ENCODE results near the gene SLC25A38.

DNA sequence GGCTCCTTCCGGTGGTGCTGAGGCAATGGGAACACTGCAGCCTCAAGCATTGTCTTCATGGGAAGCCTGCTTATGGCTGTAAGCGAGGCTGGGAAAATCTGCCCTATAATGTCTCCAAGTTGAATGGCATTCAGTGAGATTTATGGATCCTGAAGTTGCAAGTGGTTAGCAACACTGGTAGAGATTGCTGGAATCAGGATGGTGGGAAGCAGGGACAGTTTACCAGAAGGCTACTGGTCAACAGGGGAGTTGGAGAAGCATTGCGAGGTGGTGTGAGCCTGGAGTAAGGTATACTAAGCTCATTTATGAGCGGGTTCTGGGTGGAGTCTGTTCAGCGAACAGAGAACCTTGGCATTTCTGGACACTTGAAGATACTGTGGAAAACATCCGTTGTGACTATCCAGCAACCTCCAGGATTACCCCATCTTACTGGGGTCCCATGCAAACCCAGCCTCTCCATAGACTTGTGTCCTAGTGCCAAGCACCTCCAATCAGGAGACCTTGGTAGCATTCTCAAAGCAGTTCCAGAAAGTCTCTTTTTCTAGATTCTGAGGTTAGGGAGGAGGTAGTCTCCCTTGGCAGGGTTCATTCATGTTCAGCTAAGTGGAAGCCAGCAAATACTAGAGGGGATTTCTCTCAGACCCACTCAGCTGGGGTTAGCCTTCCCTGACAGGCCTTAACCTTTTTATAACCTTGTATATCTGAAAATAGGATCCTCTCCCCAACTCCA is 30.7 kb downstream of the SLC25A38 start:
- no peak for TF ChIP-seq CTCF (IDR thresholded peaks at IDR 0.05 in 4 of 5, conservative IDR thresholded peaks at IDR 0.05 in 1 of 5)
- no peak for TF ChIP-seq POLR2A (IDR thresholded peaks at IDR 0.05)

All from gastrocnemius medialis (tissue), 4 donors.